Fibroblast of skin of back (primary cell): ENCODE measurements around the gene VIPAS39.
"Not testable (repeated sequence)": the region's sequence is repeated elsewhere in the genome, so short reads cannot be mapped to it uniquely, and the experiment has no call there.

Source experiments
- DNase-seq: peaks from one replicate; pipeline ENCODE4 v3.0.0-alpha.2; 2013

Gene VIPAS39

GRCh38 chr14:77470224-77470870 lies 12.9 kb upstream of the VIPAS39 start:
- no peak for DNase-seq

- DNase-seq, result no peak
These were observed 12.1 kb upstream of the VIPAS39 start for GRCh38 chr14:77469539-77469938.

GRCh38 chr14:77469067-77469505 lies 11.7 kb upstream of the VIPAS39 start:
- DNase-seq, result no peak

GRCh38 chr14:77467801-77468200 lies 10.4 kb upstream of the VIPAS39 start:
- no peak for DNase-seq

DNA sequence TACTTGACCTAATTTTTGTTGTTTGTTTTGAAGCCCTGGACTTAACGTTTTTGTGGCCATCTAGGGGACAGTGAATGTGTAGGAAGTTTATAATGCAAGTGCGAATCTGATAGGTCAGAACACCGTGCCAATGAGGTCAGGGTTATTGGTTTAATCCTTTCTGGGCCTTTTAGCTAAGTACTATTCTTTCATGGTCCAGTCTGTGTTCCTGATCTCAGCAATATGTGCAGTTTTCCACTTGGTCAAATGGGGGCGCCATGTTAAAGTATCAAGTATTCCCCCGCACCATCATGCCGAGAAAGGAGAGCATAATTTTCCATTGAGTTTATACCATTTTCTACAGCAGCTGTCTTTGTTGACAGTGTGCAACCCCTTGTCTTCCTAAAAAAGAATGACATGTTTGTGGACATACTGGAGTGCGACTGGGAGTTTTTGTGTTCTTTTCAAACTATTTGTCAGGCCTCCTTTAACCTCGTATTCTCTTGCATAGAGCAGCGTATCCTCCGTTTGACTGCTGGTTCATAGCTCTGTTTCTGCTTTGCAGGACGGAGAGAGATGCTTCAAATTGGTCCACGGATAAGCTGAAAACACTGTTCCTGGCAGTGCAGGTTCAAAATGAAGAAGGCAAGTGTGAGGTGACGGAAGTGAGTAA lies 1.8 kb upstream of the VIPAS39 start:
- DNase-seq, result peak; percentile 69

GRCh38 chr14:77458249-77458950 lies 999 bp upstream of the VIPAS39 start:
- DNase-seq, result peak; percentile 23

- no peak for DNase-seq
These were observed 283 bp downstream of the VIPAS39 start for GRCh38 chr14:77457115-77457521.

GRCh38 chr14:77455966-77456640 lies 1.3 kb downstream of the VIPAS39 start:
- DNase-seq, result no peak

DNA sequence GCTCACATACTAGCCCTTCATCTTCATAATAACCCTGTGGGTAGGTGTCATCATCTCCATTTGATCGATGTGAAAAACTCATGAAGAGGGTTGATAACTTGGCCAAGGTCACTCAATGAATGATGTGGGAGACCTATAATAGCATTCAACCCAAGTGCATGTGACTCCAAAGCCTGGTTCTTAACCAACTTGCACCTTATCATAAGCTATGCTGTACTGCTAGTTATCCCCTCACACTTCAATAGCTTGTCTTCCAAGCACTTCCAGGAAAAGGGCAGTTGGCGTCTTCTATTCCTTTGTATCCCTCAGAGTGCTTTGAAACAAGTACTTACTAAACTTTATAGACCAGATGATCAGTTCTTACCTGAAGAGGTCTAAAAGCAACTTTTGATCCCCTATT lies 15.2 kb downstream of the VIPAS39 start:
- DNase-seq, result no peak

DNA sequence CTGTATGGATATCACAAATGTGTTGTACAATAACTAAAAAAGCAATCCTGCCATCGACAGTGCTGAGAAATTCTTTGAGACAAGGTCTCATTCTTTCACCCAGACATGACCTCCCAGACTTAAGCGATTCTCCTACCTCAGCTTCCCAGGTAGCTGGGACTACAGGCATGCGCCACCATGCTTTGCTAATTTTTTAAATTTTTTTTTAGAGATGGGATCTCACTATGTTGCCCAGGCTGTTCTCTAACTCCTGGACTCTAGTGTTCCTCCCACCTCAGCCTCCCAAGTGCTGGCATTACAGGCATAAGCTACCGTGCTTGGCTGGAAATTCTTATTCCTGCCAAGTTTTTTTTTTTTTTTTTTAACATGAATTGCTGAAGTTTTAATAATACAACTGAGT lies 17.5 kb downstream of the VIPAS39 start:
- no peak for DNase-seq

- DNase-seq, result no peak
These were observed 18.8 kb downstream of the VIPAS39 start for GRCh38 chr14:77438596-77438995.

DNA sequence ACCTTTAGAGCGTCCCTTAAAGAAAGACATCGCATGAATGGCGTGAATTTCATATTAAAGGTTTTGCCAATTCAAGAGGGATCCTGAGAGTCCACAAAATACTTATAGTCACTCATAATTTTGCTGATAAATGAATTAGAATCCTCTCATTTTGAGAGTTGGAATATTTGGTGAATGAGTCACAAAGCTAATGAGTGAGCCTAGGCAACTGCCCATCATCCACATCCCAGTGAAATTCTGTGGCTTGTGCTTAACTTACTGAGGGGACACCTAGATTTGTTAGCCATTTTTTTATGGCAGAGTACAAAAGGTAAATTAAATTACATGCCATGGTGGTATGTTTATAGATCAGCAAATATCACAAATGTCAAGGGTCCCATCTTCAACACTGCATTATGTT lies 21.4 kb downstream of the VIPAS39 start:
- DNase-seq, result peak; percentile 5

DNA sequence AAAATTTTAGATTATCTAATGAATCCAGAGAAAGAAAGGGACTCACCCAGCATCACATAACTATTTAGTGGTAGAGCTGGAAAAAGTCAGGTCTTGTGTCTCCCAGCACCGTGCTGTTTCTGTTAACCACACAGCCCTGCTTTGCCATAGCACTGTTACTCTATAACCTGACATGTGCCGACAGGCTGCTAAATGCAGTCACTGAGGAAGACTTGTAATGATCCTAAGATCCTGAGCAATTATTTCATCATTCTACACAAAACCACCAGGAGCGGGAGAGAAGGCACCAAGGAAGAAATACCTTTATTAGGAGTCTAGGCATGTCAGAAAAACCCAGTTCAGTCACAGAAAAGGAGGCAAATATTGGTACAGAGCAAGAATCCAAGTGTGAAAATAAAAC lies 31.0 kb downstream of the VIPAS39 start:
- DNase-seq, result no peak

- DNase-seq, result no peak
These were observed 32.5 kb downstream of the VIPAS39 start for GRCh38 chr14:77424862-77425261.

GRCh38 chr14:77423423-77423822 lies 34.0 kb downstream of the VIPAS39 start, which contains the start of gene NOXRED1:
NOXRED1 (minus strand) TSS chr14:77423523; CDS start chr14:77422889, 634 bp downstream.
- DNase-seq, result no peak

GRCh38 chr14:77421201-77421600 lies 36.2 kb downstream of the VIPAS39 start:
- DNase-seq, result peak; percentile 12

GRCh38 chr14:77416836-77417235 lies 40.6 kb downstream of the VIPAS39 start:
- DNase-seq, result no peak

DNA sequence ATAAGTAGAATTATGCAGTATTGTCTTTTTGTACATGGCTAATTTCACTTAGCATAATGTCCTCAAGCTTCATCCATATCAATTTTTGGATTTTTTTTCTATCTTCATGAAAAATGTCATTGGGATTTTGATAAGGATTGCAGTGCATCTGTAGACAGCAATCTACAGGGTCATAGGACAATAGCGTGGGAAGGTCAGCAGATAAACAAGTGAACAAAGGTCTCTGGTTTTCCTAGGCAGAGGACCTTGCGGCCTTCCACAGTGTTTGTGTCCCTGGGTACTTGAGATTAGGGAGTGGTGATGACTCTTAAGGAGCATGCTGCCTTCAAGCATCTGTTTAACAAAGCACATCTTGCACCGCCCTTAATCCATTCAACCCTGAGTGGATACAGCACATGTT lies 41.3 kb downstream of the VIPAS39 start:
- not testable (repeated sequence) for DNase-seq

DNA sequence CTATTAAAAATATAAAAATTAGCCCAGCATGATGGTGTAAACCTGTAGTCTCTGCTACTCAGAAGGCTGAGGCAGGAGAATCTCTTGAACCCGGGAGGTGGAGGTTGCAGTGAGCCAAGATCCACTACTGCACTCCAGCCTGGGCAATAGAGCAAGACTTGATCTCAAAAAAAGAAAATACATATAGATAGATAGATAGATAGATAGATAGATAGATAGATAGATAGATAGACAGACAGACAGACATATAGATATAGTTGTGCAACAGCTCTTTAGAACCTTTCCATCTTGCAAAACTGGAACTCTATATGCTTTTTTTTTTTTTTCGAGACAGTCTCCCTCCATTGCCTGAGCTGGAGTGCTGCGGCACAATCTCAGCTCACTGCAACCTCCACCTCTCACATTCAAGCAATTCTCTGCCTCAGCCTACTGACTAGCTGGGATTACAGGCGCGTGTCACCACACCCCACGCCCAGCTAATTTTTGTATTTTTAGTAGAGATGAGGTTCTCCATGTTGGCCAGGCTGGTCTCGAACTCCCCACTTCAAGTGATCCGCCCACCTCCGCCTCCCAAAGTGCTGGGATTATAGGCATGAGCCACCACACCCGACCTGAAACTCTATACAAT lies 41.9 kb downstream of the VIPAS39 start:
- not testable (repeated sequence) for DNase-seq

- no peak for DNase-seq
These were observed 48.3 kb downstream of the VIPAS39 start for GRCh38 chr14:77409131-77409533.

GRCh38 chr14:77407158-77407557 lies 50.2 kb downstream of the VIPAS39 start:
- DNase-seq, result no peak

DNA sequence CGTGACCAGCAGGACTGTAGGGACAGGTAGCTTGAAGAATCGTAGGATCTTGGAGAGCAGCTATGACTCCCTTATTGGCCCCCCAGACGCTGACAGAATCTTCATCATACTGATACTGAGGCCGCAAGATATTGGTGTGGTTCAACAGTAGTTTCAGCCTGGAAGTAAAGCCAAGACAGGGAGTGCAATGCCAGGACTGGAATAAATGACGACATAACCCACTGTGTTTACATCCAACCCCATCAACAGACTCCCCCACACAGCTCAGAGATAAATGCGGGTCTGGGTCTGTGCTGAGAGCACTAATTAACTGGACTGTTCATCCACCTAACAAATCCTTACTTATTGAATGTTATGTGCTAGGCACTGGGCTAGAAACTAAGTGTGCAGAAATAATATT lies 50.7 kb downstream of the VIPAS39 start:
- DNase-seq, result no peak

GRCh38 chr14:77406086-77406485 lies 51.3 kb downstream of the VIPAS39 start:
- no peak for DNase-seq
